ENCODE measurements around the gene SETBP1. TPM values are rescaled to one million over a fixed set of nuclear protein-coding genes. Genes with fewer than 3 reads are reported as not detected.

SETBP1 gene
- total RNA-seq, 4 donors from 2014 or later: 16.2 to 33.6 (median 24.4) TPM

DNA sequence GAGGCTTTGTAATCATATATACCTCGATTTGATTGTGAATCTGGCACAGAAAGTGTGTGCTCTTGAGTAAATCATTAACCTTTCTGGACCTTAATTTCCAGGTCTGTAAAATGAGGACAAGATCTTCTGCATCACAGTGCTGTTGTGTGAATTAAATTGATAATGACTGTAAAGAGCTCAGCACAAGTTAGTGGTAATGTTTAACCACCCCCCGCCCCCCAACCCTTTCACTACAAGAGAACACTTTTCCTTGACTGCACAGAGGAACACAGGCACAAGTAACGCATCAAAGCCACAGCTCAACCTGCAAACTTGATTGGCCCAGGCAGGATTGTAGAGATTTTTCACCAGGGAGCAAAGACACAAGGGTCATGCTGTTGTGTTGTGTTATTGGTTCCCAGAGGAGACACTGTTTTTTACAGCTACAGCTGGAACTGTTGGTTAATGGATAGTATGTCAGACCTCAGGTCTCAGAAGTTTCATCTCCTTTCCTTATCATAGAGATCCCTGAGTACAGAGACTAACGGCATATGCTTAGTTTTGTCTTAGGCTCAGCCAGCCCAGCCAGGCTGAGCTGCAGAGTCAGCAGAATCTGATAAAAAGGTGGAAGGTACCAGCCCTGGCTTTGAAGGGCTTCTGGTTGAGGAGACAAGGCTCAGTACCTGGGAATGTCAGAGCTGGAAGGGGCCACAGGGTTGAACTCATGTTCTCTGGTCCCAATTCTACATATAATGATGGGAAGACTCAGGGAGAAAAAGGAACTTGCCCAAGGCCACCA, 10.6 kb downstream of the SETBP1 start:
- no peak for TF ChIP-seq EP300 (IDR thresholded peaks at IDR 0.05; ENCODE audit: low read depth)
- TF ChIP-seq, protein P1, sequence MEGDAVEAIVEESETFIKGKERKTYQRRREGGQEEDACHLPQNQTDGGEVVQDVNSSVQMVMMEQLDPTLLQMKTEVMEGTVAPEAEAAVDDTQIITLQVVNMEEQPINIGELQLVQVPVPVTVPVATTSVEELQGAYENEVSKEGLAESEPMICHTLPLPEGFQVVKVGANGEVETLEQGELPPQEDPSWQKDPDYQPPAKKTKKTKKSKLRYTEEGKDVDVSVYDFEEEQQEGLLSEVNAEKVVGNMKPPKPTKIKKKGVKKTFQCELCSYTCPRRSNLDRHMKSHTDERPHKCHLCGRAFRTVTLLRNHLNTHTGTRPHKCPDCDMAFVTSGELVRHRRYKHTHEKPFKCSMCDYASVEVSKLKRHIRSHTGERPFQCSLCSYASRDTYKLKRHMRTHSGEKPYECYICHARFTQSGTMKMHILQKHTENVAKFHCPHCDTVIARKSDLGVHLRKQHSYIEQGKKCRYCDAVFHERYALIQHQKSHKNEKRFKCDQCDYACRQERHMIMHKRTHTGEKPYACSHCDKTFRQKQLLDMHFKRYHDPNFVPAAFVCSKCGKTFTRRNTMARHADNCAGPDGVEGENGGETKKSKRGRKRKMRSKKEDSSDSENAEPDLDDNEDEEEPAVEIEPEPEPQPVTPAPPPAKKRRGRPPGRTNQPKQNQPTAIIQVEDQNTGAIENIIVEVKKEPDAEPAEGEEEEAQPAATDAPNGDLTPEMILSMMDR (IDR thresholded peaks at IDR 0.05): no peak
- intact Hi-C loops (cut with DNase I; ENCODE audit: low total_unique reads) (no loop called here), in situ Hi-C loops (cut with MboI; ENCODE audit: low pct_ligation_motif_present in 1 of 4, low pct_unique_long_range_greater_than_20kb in 1 of 4, low sequenced_read_pairs in 3 of 4) (loop anchor here in 2 of 4 donors (25.0 kb wide), 3 partner anchors 121 to 521 kb away; no protein-coding TSS in a partner anchor)
- peaks cover 0 to 31% (median 13%) of the 10 kb centered on the region in 4 donors for H3K4me1 ChIP-seq
- no peak overlapping the region for H3K4me3 ChIP-seq
- peak overlapping the region in 1 of 4 donors; percentile 42 for H3K27ac ChIP-seq
- no peaks in the 10 kb centered on the region for H3K36me3 ChIP-seq
- no peak for DNase-seq
- H3K9me3 ChIP-seq: no peaks in the 10 kb centered on the region
- H3K27me3 ChIP-seq: no peaks in the 10 kb centered on the region
- WGBS, 2 donors (ENCODE audit: low coverage in 1 of 2): 33 to 54% methylated on average over 3 to 4 of the region's 4 CpGs

DNA sequence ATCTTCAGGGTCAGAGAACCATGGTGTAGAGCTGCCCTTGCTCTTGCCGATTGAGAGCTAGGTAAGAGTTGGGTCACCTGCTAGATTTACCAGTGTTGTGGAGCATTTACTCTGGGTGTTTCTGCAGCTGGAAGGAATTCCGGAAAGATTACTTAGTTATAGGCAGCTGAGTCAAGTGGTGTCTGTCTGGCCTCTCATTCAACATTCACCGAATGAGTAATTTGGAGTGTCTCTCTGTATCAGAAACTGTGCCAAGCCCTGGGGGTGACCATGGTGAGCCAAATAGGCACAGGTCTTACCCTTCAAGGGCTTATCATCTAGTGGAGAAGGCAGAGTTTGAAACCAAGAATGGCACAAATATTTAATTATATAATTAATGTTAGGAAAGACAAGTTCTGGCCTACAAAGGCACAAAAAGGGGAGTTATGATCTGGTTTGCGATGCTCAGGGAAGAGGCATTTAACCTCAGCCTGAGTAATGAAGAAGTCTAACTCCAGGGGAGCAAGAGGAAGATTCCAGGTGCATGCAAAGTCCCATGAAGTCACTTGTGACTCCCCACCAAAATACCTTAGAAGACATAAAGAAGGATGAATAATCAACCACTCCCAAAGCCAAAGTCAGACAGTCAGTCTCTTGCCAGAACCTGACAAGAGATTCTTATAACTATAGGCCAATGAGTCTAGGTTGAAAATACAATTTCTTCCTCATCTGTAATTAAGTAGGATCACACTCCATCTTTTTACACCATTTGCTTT, 12.5 kb downstream of the SETBP1 start:
- intact Hi-C loops (cut with DNase I; ENCODE audit: low total_unique reads) (no loop called here), in situ Hi-C loops (cut with MboI; ENCODE audit: low pct_ligation_motif_present in 1 of 4, low pct_unique_long_range_greater_than_20kb in 1 of 4, low sequenced_read_pairs in 3 of 4) (loop anchor here in 2 of 4 donors (25.0 kb wide), 3 partner anchors 119 to 519 kb away; no protein-coding TSS in a partner anchor)
- DNase-seq: no peak
- Histone ChIP-seq H3K9me3 (no peaks in the 10 kb centered on the region), H3K4me1 (peaks cover 0 to 43% (median 17%) of the 10 kb centered on the region in 4 donors), H3K36me3 (no peaks in the 10 kb centered on the region), H3K4me3 (no peak overlapping the region), H3K27ac (no peak overlapping the region), H3K27me3 (no peaks in the 10 kb centered on the region)
- WGBS, 2 donors (ENCODE audit: low coverage in 1 of 2): 81 to 88% methylated on average over 3 to 4 of the region's 4 CpGs
- TF ChIP-seq POLR2AphosphoS5 (IDR thresholded peaks at IDR 0.05) (no peak), EP300 (IDR thresholded peaks at IDR 0.05; ENCODE audit: low read depth) (no peak), POLR2A (IDR thresholded peaks at IDR 0.05) (no peak)
- TF ChIP-seq, protein P1 (IDR thresholded peaks at IDR 0.05): no peak

DNA sequence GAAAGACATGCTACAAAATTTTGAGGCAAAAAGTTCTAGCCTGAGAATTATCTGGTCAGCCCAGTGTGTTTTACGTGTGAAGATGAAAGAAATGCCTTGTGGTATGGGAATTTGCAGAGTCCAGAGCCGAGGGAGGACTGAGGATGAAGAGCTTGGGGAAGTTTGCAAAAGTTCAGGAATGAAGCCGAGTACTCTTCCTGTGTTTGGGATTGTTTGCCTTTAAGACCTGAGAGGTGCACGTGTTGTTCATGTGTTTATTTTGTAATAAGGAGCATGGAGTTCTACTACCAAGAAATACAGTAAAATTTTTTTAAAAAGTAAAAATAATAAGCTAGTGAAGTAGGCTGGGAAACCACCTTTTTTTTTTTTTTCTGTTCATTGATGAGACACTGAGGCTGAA, 14.8 kb downstream of the SETBP1 start:
- whole genome bisulfite sequencing, 2 donors (ENCODE audit: low coverage in 1 of 2): 68 to 73% methylated on average over 4 of the region's 4 CpGs
- Histone ChIP-seq H3K27ac (peak overlapping the region in 2 of 4 donors; percentile 46 to 47), H3K4me3 (no peak overlapping the region), H3K27me3 (no peaks in the 10 kb centered on the region), H3K4me1 (peaks cover 0 to 39% (median 18%) of the 10 kb centered on the region in 4 donors), H3K9me3 (no peaks in the 10 kb centered on the region), H3K36me3 (no peaks in the 10 kb centered on the region)
- in situ Hi-C loops (cut with MboI; ENCODE audit: low pct_ligation_motif_present in 1 of 4, low pct_unique_long_range_greater_than_20kb in 1 of 4, low sequenced_read_pairs in 3 of 4): loop anchor here in 2 of 4 donors (25.0 kb wide), 3 partner anchors 117 to 517 kb away; no protein-coding TSS in a partner anchor
- DNase-seq: no peak
- intact Hi-C loops (cut with DNase I; ENCODE audit: low total_unique reads): no loop called here
- TF ChIP-seq EP300 (IDR thresholded peaks at IDR 0.05; ENCODE audit: low read depth) (no peak), POLR2A (IDR thresholded peaks at IDR 0.05) (no peak), POLR2AphosphoS5 (IDR thresholded peaks at IDR 0.05) (no peak)
- TF ChIP-seq, protein P1 (IDR thresholded peaks at IDR 0.05): no peak

DNA sequence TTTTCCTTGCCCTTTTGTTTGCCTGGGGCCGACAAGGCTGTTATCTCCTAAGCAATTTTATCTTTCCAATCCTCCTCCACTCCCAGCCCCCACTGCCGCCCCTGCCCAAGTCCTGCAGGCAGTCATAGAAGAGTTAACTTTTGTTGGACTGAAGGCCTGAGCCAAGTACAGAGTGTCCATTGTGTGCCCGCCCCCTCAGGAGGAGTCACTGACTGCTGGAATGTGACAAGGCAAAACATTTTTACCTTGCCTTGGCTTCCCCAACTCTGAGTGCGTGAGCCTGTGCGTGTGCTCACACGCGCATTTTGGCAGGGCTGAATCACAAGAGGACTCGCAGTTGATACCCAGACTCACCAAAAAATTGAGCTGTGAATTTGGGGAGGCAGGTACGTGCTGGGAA, 16.2 kb downstream of the SETBP1 start:
- Histone ChIP-seq H3K27ac (peak overlapping the region; percentile 3 to 56 (median 46)), H3K9me3 (no peaks in the 10 kb centered on the region), H3K4me1 (peaks cover 0 to 39% (median 18%) of the 10 kb centered on the region in 4 donors), H3K4me3 (no peak overlapping the region), H3K27me3 (no peaks in the 10 kb centered on the region), H3K36me3 (no peaks in the 10 kb centered on the region)
- DNase-seq: peak; percentile 29
- intact Hi-C loops (cut with DNase I; ENCODE audit: low total_unique reads): no loop called here
- WGBS, 2 donors (ENCODE audit: low coverage in 1 of 2): 41 to 59% methylated on average over 8 to 9 of the region's 9 CpGs
- in situ Hi-C loops (cut with MboI; ENCODE audit: low pct_ligation_motif_present in 1 of 4, low pct_unique_long_range_greater_than_20kb in 1 of 4, low sequenced_read_pairs in 3 of 4): loop anchor here in 2 of 4 donors (25.0 kb wide), 3 partner anchors 115 to 515 kb away; no protein-coding TSS in a partner anchor
- TF ChIP-seq POLR2A (IDR thresholded peaks at IDR 0.05) (no peak), POLR2AphosphoS5 (IDR thresholded peaks at IDR 0.05) (no peak), EP300 (IDR thresholded peaks at IDR 0.05; ENCODE audit: low read depth) (no peak)
- TF ChIP-seq, protein P1 (IDR thresholded peaks at IDR 0.05): no peak
